GM19043 (cell line): ENCODE results near the gene PPP2R5C.
A peak's percentile ranks its signal among the peaks of the same experiment; 100 is the strongest.

Experiments used
- ATAC-seq: cut with Tn5 transposase; IDR thresholded peaks from one replicate; pipeline ENCODE4 v1.9.1; 2021; ENCODE audit warnings: low read depth; ENCODE audit not compliant: unreplicated experiment

Gene PPP2R5C

DNA sequence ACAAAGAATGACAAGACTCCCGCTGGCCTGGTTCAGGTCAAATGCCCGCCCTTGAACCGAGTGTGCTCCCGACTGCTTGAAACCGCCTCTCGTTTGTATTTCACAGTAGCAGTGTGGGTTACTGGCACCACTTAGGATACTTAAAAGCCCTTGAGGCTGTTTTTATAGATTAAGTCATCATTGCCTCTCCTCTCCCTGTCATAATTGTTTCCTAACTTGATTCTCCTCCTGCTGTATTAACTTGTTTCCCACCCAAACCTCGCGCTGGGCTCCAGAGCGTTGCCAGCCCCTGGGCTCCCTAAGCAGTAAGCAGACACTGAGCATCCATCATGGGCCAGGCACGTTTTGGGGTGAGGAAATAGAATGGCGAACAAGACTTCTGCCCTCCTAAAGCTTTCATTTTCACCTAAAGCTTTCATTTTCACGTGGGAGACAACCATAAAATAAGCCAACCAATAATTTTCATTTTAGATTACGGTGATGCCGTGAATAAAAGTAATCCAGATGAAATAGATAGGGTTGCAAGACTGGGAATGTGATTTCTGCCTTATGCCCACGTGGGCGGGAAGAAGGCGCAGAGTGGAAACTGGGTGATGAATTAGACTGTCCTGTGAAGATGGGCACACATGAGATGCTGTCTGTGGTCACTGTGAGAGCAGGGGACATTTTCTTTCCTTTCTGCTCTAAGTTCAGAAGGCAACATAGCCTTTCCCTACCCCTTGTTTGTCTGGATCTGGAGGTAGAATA is 97.5 kb downstream of the PPP2R5C start:
- no peak for ATAC-seq

DNA sequence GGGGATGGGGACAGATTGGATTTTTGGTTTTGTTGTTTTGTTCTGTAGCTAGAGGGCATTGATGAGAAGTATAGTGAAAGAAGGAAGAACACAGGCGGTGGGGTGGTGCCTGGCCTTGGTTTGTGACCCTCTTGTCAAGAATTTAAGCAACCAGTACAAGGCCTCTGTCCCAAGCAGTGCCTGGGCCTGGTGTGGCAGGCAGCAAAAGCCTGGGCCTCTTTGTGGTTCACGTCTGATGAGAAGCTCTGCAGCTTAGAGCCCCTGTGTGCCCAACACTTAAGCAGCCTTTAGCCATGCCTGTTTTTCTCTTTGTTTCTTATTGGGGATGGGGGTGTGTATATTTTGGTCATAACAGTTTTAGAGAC is 98.0 kb downstream of the PPP2R5C start:
- ATAC-seq: no peak

- no peak for ATAC-seq
These were observed 98.4 kb downstream of the PPP2R5C start for GRCh38 chr14:101859958-101860357.

DNA sequence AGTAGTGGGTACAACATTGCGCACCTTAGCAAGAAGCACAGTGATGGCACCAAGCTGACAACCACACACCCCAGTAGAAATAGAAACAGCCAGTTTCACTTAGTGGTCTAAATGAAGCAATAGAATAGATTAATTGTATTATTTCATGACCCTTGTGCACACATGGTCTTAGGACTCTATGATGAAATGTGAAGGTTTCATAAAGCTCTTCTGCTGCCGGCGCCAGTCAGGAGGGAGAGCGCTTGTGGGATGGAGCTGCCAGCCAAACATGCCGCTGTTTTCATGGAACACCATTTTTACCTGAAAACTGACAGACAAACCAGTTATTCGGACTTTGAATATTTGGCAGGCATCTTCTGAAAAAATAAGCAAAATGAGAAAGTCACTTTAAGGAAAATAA is 100.0 kb downstream of the PPP2R5C start:
- ATAC-seq: no peak

- ATAC-seq: no peak
These were observed 100.7 kb downstream of the PPP2R5C start for GRCh38 chr14:101862177-101862576.

DNA sequence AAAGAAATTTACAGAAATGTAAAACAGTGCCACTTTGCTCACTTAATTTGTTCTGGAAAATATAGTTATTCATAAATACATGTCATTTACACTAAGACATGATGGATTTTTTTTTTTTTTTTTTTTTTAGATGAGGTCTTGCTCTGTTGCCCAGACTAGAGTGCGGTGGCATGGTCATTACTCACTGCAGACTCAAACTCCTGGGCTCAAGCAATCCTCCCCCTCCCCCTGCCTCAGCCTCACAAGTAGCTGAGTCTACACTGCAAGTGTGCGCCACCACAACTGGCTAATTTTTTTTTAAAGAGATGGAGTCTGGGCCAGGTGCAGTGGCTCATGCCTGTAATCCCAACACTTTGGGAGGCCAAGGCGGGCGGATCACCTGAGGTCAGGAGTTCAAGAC is 101.2 kb downstream of the PPP2R5C start:
- ATAC-seq: no peak

GRCh38 chr14:101865288-101865687 is 103.8 kb downstream of the PPP2R5C start:
- ATAC-seq: no peak

DNA sequence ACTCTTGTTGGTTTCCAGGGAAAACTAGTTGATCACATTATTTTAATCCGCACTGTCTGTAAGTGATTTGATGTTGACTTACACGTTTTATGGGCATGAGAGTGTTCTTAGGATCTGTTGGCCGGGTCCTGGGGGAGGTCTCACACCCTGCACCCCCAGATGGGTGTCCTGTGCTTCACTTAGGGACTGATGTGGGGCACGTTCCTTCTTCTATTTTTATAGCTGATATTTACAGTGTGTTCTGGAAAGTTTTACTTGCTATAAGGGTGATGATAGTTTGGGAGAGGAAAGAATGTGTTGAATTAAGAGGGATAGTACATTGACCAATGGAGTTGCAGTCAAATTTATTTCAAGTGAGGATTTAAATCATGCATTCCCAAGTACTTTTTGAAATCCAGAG is 106.3 kb downstream of the PPP2R5C start:
- ATAC-seq: no peak

GRCh38 chr14:101869217-101869616 is 107.7 kb downstream of the PPP2R5C start:
- ATAC-seq: no peak

DNA sequence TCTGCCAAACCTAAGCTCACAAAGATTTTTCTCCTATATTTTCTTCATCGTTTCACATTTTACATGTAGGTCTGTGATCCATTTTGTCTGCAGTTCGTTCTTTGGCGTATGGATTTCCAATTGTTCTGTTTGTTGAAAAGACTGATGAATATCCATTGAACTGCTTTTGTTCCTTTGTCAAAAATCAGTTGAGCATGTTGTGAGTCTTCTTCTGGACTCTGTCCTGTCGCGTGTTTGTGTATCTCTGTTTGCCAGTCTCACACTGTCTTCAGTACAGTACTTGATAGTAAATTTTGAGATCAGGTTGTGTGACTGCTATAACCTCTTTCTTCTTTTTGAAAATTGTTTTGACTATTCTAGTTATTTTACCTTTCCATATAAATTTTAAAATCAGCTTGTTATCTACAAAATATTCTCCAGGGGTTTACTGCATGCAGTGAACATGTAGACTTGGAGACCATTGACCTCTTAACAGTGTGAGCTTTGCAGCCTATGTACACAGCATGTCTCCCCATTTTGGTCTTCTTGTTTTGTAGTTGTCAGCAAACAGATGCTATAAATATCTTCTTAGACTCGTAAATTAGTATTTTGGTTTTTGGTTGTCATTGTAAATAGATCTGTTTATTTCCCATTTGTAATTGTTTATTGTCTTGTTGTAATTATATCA is 108.9 kb downstream of the PPP2R5C start:
- no peak for ATAC-seq

DNA sequence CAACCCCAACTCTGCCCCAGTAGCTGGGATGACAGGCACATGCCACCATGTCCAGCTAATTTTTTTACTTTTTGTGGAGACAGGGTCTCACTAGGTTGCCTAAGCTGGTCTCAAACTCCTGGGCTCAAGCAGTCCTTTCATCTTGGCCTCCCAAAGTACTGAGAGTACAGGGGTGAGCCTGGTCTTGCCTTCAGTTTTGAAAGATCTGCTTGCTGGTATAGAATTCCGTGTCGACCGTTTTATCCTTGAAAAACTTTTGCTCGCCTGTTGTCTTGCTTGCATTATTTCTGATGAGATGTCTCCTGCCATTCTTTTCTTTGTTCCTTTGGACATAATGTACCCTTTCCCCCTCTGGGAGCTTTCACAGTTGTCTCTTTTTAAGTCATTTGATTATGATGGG is 110.8 kb downstream of the PPP2R5C start:
- ATAC-seq: no peak

DNA sequence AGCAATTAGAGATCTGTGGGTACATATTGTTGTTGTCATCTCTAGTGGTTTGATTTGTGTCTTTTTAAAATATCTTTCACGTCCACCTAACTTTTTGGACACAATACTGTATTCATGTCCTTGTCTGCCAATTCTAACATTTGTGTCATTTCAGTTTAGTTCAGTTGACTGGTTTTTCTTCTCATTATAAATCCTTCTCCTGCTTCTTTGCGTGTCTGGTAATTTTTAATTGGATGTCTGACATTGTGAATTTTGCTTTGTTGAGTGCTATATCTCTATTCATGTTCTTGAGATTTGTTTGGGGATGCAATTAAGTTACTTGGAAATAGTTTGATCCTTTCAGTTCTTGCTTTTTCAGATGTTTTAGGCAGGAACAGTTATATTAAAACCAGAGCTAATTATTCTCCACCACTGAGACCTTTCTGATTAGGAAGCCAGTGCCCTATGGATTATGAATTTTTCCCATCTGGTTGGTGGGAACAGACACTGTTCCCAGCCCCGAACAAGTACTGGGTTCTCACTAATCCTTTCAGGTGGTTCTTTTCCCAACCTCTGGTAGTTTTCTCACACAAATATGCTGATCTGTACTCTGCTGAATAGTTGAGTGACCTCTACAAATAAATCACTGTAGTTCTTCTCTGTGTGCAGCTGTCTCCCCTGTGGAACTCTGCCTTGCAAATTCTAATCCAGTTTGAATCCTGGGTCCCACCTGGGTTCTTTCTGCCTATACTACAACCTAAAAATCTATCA is 111.7 kb downstream of the PPP2R5C start:
- no peak for ATAC-seq

DNA sequence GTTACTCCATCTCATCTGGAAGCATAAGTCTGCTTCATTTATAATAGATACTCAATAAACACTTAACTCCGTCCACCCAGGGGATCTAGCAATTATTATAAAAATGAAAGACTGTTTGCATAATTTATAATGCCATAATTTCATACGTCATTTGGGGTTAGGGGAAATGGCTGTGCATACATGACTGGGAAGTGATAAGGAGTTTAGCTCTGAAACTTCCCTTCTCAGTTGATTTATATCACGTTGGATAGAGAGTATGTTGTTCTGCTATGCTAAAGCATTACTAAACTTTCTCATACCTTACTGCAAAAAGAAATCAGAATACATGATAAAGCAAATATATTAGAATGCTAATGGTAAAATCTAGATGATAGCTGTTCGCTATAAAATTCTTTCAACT is 112.5 kb downstream of the PPP2R5C start:
- no peak for ATAC-seq

DNA sequence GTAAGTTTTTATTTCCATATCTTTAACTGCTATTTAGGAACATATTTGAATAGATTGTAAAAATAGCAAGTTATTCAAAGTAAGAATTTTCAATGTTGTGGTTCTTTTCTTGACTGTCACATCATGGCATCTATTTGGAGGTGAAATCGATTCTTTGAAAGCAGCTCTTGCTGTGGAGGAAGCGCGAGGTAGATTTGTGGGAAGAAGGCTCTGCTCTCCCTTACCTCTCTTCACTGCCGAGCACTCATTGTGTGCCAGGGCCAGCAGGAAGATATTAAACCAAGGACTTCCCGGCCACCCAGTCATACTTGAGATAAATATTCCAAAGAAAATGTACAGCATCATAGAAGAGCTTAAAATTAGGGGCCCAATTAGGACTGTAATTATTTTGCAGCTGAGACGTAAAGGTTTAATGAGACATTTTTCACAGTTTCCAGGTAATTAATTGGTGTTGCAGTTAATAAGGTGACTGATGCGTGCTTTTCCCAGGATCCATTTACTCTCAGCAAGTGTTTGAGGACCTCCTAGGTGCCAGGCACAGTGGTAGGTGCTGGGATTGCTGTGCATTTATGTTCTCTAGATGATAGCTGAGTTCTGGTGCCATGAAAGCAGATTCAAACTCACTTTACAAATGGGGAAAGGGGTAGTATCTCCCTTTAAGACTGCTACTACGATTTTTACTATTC is 113.7 kb downstream of the PPP2R5C start:
- ATAC-seq: no peak

DNA sequence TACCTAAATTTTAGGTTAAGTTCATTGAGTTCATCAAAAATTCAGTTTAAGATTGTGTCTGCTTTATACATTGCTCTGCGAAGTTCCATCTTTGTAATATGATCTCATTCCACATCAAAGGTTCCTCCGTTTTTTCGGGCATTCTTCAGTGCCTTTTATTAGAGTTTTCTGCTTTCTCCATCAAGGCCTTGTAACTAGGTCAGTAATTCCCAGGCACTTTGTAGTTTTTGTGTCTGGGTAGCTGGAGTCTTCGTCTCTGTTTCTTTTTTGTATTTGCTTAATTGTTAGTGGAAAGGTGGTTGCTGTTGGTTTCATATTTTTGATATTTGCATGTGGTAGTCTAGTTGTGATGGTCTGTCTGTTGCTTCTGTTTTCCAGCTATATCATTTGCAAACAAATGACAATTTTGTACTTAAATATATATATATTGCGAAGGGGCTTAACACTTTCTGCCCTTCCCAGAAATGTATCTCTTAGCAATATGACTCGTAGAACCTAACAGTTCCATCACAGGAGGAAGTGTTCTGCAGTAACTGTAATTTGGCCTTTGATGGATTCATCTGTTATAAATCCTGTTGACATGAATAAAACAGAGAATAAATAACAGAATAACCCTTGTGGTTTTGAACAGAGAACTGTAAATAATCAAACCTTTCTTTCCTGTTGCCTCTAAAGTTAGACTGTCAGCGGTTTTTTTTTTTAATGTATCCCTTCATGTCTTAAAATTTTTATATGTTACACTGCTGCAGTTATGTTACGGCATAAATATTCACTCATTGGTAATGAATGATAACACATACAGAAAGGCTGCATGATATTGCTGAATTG is 114.4 kb downstream of the PPP2R5C start:
- ATAC-seq: peak; percentile 28

DNA sequence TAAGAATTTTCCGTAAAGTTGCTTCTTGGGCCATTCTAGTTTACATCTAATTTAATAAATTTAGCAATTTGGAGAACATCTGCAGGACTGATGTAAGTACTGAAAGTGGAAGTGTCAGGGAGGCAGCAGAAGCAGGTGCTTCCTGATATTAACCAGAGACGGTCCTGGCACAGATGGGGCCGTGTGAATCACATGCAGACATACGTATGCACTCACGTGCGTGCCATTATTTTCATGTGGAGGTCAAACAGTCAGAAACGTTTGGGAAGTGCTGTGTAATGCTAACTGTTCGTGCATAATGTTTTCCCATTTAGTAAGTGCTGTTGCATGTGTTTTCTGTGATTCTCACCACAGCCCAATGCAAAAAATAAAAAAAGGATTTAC is 115.0 kb downstream of the PPP2R5C start:
- ATAC-seq: peak; percentile 87

DNA sequence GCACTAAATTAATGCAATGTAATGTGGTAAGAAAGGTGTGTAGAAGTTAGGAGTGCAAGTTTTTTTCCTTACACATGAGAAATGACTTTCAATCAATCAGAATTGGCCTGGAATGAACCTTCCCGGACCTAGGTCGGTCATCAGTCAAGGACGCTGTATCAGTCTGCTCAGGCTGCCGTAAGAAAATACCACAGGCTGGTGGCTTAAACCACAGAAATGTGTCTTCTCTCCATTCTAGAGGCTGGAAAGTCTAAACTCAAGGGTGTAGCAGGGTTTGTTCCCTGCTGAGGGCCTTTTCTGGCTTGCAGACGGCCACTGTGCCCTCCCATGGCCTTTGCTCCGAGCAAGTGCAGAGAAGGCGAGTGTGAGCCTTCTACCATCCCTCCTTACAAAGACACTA is 116.3 kb downstream of the PPP2R5C start:
- no peak for ATAC-seq

- ATAC-seq: no peak
These were observed 116.8 kb downstream of the PPP2R5C start for GRCh38 chr14:101878211-101878821.

GRCh38 chr14:101878822-101879528 is 117.5 kb downstream of the PPP2R5C start:
- no peak for ATAC-seq
